Osteoblast (primary cell): Measurements from ENCODE around the gene TCP11L1. TPM values are rescaled to one million over a fixed set of nuclear protein-coding genes. Genes with fewer than 3 reads are reported as not detected.

Experiments used
- DNase-seq: peaks from one replicate; pipeline ENCODE4 v3.0.0; 2011; ENCODE audit warnings: low spot score, mixed read lengths; ENCODE audit not compliant: insufficient read length; ENCODE audit errors: missing footprints
- H2AFZ ChIP-seq: 2 replicates; pipeline ENCODE4 v1.6.0; 2011; ENCODE audit warnings: mild to moderate bottlenecking, low read length
- H3K27ac ChIP-seq: 2 replicates; pipeline ENCODE4 v1.5.1; 2011; ENCODE audit warnings: mild to moderate bottlenecking, low read depth, low read length, moderate library complexity
- H3K27me3 ChIP-seq: 2 replicates; pipeline ENCODE4 v1.6.0; 2012; ENCODE audit warnings: mild to moderate bottlenecking, control low read depth, inconsistent platforms, low read length, moderate library complexity; ENCODE audit not compliant: insufficient read depth
- H3K36me3 ChIP-seq: 2 replicates; pipeline ENCODE4 v1.5.1; 2011; ENCODE audit warnings: mild to moderate bottlenecking, low read length, control low read depth, moderate library complexity; ENCODE audit not compliant: insufficient read depth
- H3K4me1 ChIP-seq: 2 replicates; pipeline ENCODE4 v1.5.1; 2011; ENCODE audit warnings: mild to moderate bottlenecking, low read length, control low read depth, moderate library complexity; ENCODE audit not compliant: insufficient read depth
- H3K4me2 ChIP-seq: 2 replicates; pipeline ENCODE4 v1.6.0; 2011; ENCODE audit warnings: mild to moderate bottlenecking, low read length; ENCODE audit not compliant: insufficient read depth
- H3K4me3 ChIP-seq: fragments of 200-600 bp; sonication (generic); 3 replicates; pipeline ENCODE4 v1.5.1; 2012; ENCODE audit warnings: mild to moderate bottlenecking, low read length, inconsistent platforms; ENCODE audit not compliant: insufficient read depth
- H3K79me2 ChIP-seq: 2 replicates; pipeline ENCODE4 v1.6.0; 2012; ENCODE audit warnings: mild to moderate bottlenecking, low read length, control low read depth, inconsistent platforms; ENCODE audit not compliant: insufficient read depth
- H3K9me3 ChIP-seq: 2 replicates; pipeline ENCODE4 v1.5.1; 2011; ENCODE audit warnings: low read depth, low read length, control low read depth
- H4K20me1 ChIP-seq: 2 replicates; pipeline ENCODE4 v1.6.0; 2012; ENCODE audit warnings: mild to moderate bottlenecking, low read length, control low read depth; ENCODE audit not compliant: insufficient read depth
- total RNA-seq: library from RNA; depleted of rRNA; stranded (reverse); fragments of >200 nt; gene quantifications from 2 replicates; pipeline ENCODE4 v1.2.3, GENCODE V29; 2012
- TF ChIP-seq, protein P1 (sequence below): IDR thresholded peaks from 2 replicates; pipeline ENCODE4 v1.5.1; 2011; ENCODE audit warnings: mild to moderate bottlenecking, low read depth, low read length, moderate library complexity; ENCODE audit errors: extremely low read depth

Gene TCP11L1
- total RNA-seq, 1 donor, result 35.8 TPM

DNA sequence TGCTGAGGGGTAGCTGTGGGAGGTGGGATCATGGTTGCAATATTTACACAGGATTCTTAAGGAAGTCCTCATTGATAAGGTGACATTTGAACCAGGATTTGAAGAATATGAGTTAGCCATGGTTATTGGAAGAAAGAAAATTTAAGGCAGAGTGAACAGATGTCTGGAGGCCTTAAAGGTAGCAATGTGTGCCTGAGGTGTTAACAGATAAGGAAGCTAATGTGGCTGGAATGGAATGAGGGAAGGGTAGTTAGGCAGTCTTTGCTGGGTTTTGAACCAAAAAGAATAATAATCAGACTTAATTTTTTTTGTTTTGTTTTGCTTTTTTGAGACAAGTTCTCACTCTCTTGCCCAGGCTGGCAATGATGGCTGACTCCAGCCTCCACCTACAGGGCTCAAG lies 33.4 kb upstream of the TCP11L1 start:
- H3K4me3 ChIP-seq, result no peak overlapping the region
- TF ChIP-seq, protein P1, sequence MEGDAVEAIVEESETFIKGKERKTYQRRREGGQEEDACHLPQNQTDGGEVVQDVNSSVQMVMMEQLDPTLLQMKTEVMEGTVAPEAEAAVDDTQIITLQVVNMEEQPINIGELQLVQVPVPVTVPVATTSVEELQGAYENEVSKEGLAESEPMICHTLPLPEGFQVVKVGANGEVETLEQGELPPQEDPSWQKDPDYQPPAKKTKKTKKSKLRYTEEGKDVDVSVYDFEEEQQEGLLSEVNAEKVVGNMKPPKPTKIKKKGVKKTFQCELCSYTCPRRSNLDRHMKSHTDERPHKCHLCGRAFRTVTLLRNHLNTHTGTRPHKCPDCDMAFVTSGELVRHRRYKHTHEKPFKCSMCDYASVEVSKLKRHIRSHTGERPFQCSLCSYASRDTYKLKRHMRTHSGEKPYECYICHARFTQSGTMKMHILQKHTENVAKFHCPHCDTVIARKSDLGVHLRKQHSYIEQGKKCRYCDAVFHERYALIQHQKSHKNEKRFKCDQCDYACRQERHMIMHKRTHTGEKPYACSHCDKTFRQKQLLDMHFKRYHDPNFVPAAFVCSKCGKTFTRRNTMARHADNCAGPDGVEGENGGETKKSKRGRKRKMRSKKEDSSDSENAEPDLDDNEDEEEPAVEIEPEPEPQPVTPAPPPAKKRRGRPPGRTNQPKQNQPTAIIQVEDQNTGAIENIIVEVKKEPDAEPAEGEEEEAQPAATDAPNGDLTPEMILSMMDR, result no peak
- H3K4me1 ChIP-seq, result peaks cover 6% of the 10 kb centered on the region
- H2AFZ ChIP-seq, result no peak overlapping the region
- H3K27ac ChIP-seq, result no peak overlapping the region
- H3K36me3 ChIP-seq, result no peaks in the 10 kb centered on the region
- no peak for DNase-seq
- H4K20me1 ChIP-seq, result no peaks in the 10 kb centered on the region
- no peaks in the 10 kb centered on the region for H3K27me3 ChIP-seq
- no peaks in the 10 kb centered on the region for H3K79me2 ChIP-seq
- H3K4me2 ChIP-seq, result no peak overlapping the region
- H3K9me3 ChIP-seq, result no peaks in the 10 kb centered on the region

DNA sequence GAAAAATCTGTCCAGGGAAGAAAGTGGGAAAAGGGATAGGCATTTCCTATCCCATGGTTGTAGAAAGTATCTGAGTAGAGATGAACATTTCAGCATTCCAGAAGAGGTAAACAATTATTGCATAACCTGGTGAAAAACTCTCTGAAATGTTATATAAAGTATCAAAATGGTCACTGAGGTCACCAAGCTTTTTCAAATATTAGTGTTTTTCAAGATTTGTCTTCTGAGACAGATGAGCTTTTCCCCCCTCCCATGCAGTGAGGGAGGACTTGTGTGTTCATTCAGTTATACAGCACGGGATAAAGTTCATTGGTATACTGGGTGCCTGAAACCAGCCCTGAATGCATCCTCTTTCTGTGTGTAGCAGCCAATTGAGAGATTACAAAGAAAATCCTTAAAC lies 25.6 kb upstream of the TCP11L1 start:
- H3K4me2 ChIP-seq, result no peak overlapping the region
- peaks cover 23% of the 10 kb centered on the region for H3K4me1 ChIP-seq
- DNase-seq, result peak; percentile 39
- H3K4me3 ChIP-seq, result no peak overlapping the region
- H3K27me3 ChIP-seq, result no peaks in the 10 kb centered on the region
- H3K79me2 ChIP-seq, result peaks cover 22% of the 10 kb centered on the region
- H4K20me1 ChIP-seq, result no peaks in the 10 kb centered on the region
- TF ChIP-seq, protein P1, result no peak
- no peaks in the 10 kb centered on the region for H3K36me3 ChIP-seq
- H3K9me3 ChIP-seq, result no peaks in the 10 kb centered on the region
- no peak overlapping the region for H2AFZ ChIP-seq
- no peak overlapping the region for H3K27ac ChIP-seq

DNA sequence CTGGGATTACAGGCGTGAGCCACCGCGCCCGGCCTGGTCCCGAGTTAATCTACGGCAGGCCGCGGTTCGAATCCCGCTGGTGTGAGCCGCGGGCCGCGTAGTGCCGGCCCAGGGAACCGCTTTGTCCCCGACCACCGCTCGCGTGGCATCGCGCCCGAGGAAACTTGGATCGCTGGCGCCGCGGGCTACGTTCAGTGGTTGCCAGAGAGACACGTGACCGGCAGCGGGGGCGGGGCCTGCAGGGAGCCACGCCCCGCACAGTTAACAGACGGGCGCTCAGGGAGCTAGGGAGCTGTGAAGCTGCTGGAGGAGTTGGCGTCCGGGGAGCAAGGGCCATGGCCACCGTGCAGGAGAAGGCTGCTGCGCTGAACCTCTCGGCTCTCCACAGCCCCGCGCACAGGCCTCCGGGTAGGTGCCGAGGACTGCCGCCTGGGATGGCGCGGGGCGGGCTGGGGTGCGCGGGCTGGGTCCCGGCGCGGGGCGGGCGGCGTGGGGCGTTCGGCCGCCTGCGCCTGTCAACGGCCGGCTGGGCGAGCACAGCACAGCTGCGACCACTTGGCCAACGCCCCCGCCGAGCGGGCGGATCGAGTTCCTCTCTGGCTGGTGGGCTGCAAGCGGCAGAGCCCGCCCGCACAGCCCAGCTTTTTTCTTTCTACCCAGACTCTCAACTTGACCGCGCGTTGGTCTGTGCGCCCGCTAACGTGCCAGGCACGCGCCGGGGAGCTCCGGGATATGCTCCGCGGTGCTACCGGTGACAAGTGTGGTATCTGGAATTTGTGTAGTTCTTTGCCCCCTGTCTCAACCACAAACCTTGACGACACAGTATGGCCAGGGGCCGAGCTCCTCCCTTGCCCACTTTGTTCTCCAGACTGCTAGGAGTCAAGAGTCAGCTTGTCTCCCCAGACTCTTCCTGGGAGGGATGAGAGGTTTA lies 23.5 kb upstream of the TCP11L1 start, which contains the start of gene DEPDC7:
TSS of gene DEPDC7 (plus strand) at position 258 of the 931 bp plus-strand sequence. CDS start at position 336, 78 bp downstream.
- no peaks in the 10 kb centered on the region for H3K27me3 ChIP-seq
- peaks cover 38% of the 10 kb centered on the region for H3K79me2 ChIP-seq
- H3K36me3 ChIP-seq, result no peaks in the 10 kb centered on the region
- H3K4me3 ChIP-seq, result peak within 1 kb of the TSS; percentile 83
- no peaks in the 10 kb centered on the region for H3K9me3 ChIP-seq
- H4K20me1 ChIP-seq, result no peaks in the 10 kb centered on the region
- H3K27ac ChIP-seq, result peak within 1 kb of the TSS; percentile 67
- TF ChIP-seq, protein P1, result no peak
- peak within 1 kb of the TSS; percentile 87 for H2AFZ ChIP-seq
- peak; percentile 97 for DNase-seq
- H3K4me1 ChIP-seq, result peaks cover 22% of the 10 kb centered on the region
- H3K4me2 ChIP-seq, result peak within 1 kb of the TSS; percentile 85

DNA sequence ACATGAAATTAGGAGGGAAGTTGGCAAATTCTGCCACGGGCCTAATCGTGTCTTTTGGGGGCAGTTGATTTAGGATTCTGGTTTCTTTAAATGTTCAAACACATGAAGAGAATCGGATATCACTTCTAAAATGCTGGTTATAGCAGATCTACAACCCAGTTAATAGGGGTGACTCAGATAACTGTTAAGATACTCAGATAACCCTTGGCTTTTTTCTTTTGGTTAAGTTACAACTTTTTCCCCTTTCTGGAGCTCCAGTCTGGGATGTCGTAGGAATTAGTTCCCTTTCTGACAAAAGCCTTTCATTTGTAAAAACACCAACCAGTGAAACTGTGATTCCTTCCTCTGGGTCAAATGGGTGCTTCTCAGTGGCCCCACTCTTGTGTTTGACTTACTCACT lies 22.7 kb upstream of the TCP11L1 start:
- Histone ChIP-seq H3K4me1 (peaks cover 15% of the 10 kb centered on the region), H2AFZ (peak overlapping the region; percentile 87), H3K4me2 (peak overlapping the region; percentile 85), H3K9me3 (no peaks in the 10 kb centered on the region), H3K4me3 (peak overlapping the region; percentile 83), H3K27me3 (no peaks in the 10 kb centered on the region), H3K27ac (peak overlapping the region; percentile 67), H3K36me3 (no peaks in the 10 kb centered on the region), H4K20me1 (peaks cover 2% of the 10 kb centered on the region), H3K79me2 (peaks cover 44% of the 10 kb centered on the region)
- TF ChIP-seq, protein P1, result no peak
- peak; percentile 25 for DNase-seq
